ENCODE data around the gene SULT6B1. TPM values are rescaled to one million over a fixed set of nuclear protein-coding genes. Genes with fewer than 3 reads are reported as not detected.
A peak's percentile ranks its signal among the peaks of the same experiment; 100 is the strongest.

SULT6B1 gene
- total and polyA plus RNA-seq, 2 donors from 2014 or later, result not detected

GRCh38 chr2:37149626-37150322 is 38.7 kb downstream of the SULT6B1 start:
- no peak overlapping the region for H3K4me3 ChIP-seq (ENCODE audit: low read length in 3 of 3)
- no peaks in the 10 kb centered on the region for H3K9me3 ChIP-seq (ENCODE audit: control insufficient read depth in 2 of 3, insufficient read depth in 1 of 3, low read length in 3 of 3)
- TF ChIP-seq, protein P1, sequence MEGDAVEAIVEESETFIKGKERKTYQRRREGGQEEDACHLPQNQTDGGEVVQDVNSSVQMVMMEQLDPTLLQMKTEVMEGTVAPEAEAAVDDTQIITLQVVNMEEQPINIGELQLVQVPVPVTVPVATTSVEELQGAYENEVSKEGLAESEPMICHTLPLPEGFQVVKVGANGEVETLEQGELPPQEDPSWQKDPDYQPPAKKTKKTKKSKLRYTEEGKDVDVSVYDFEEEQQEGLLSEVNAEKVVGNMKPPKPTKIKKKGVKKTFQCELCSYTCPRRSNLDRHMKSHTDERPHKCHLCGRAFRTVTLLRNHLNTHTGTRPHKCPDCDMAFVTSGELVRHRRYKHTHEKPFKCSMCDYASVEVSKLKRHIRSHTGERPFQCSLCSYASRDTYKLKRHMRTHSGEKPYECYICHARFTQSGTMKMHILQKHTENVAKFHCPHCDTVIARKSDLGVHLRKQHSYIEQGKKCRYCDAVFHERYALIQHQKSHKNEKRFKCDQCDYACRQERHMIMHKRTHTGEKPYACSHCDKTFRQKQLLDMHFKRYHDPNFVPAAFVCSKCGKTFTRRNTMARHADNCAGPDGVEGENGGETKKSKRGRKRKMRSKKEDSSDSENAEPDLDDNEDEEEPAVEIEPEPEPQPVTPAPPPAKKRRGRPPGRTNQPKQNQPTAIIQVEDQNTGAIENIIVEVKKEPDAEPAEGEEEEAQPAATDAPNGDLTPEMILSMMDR (IDR thresholded peaks at IDR 0.05; ENCODE audit: borderline replicate concordance, extremely low read depth, insufficient read depth), result no peak
- no peak for FAIRE-seq
- intact Hi-C loops (cut with DNase I), result no loop called here
- DNase-seq, result peak in 1 of 5 donors; percentile 1
- H3K27me3 ChIP-seq (ENCODE audit: control insufficient read depth, insufficient read depth, low read length), result no peaks in the 10 kb centered on the region
- H3K27ac ChIP-seq (ENCODE audit: low read depth in 2 of 2, low read length in 2 of 2), result no peak overlapping the region
- no peaks in the 10 kb centered on the region for H3K4me1 ChIP-seq (ENCODE audit: control insufficient read depth in 2 of 3, insufficient read depth in 2 of 3, low read depth in 1 of 3, low read length in 3 of 3)
- H3K9ac ChIP-seq (ENCODE audit: low read length in 3 of 3), result no peak overlapping the region
- H3K36me3 ChIP-seq (ENCODE audit: control insufficient read depth in 2 of 3, insufficient read depth in 3 of 3, low read length in 3 of 3), result peaks cover 8 to 18% (median 16%) of the 10 kb centered on the region in 3 donors

GRCh38 chr2:37148325-37148724 is 40.1 kb downstream of the SULT6B1 start:
- Histone ChIP-seq H3K4me3 (ENCODE audit: low read length in 3 of 3) (no peak overlapping the region), H3K36me3 (ENCODE audit: control insufficient read depth in 2 of 3, insufficient read depth in 3 of 3, low read length in 3 of 3) (peaks cover 8 to 20% (median 14%) of the 10 kb centered on the region in 3 donors), H3K9me3 (ENCODE audit: control insufficient read depth in 2 of 3, insufficient read depth in 1 of 3, low read length in 3 of 3) (no peaks in the 10 kb centered on the region), H3K27me3 (ENCODE audit: control insufficient read depth, insufficient read depth, low read length) (no peaks in the 10 kb centered on the region), H3K9ac (ENCODE audit: low read length in 3 of 3) (no peak overlapping the region), H3K4me1 (ENCODE audit: control insufficient read depth in 2 of 3, insufficient read depth in 2 of 3, low read depth in 1 of 3, low read length in 3 of 3) (no peaks in the 10 kb centered on the region), H3K27ac (ENCODE audit: low read depth in 2 of 2, low read length in 2 of 2) (no peak overlapping the region)
- no peak for DNase-seq
- TF ChIP-seq, protein P1 (IDR thresholded peaks at IDR 0.05; ENCODE audit: borderline replicate concordance, extremely low read depth, insufficient read depth), result no peak
- intact Hi-C loops (cut with DNase I), result no loop called here
- no peak for FAIRE-seq

DNA sequence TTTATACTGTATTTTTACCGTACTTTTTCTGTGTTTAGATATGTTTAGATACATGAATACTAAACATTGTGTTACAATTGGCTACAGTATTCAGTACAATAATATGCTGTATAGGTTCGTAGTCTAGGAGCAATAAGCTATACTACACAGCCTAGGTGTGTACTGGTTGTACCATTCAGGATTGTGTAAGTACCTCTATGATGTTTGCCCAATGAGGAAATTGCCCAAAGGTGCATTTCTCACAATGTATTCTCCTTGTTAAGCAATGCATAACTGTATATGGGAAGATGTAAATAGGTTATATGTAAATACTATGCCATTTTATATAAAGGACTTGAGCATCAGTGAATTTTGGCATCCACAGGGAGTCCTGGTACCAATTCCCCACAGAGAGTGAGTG is 42.4 kb downstream of the SULT6B1 start:
- H3K27ac ChIP-seq (ENCODE audit: low read depth in 2 of 2, low read length in 2 of 2), result no peak overlapping the region
- peaks cover 8 to 21% (median 16%) of the 10 kb centered on the region in 3 donors for H3K36me3 ChIP-seq (ENCODE audit: control insufficient read depth in 2 of 3, insufficient read depth in 3 of 3, low read length in 3 of 3)
- DNase-seq (no peak), FAIRE-seq (no peak)
- no peaks in the 10 kb centered on the region for H3K4me1 ChIP-seq (ENCODE audit: control insufficient read depth in 2 of 3, insufficient read depth in 2 of 3, low read depth in 1 of 3, low read length in 3 of 3)
- intact Hi-C loops (cut with DNase I), result no loop called here
- no peak overlapping the region for H3K9ac ChIP-seq (ENCODE audit: low read length in 3 of 3)
- H3K9me3 ChIP-seq (ENCODE audit: control insufficient read depth in 2 of 3, insufficient read depth in 1 of 3, low read length in 3 of 3), result no peaks in the 10 kb centered on the region
- H3K27me3 ChIP-seq (ENCODE audit: control insufficient read depth, insufficient read depth, low read length), result no peaks in the 10 kb centered on the region
- H3K4me3 ChIP-seq (ENCODE audit: low read length in 3 of 3), result no peak overlapping the region
- TF ChIP-seq, protein P1 (IDR thresholded peaks at IDR 0.05; ENCODE audit: borderline replicate concordance, extremely low read depth, insufficient read depth), result no peak
